Measurements from ENCODE around the gene CBARP. TPM values are rescaled to one million over a fixed set of nuclear protein-coding genes. Genes with fewer than 3 reads are reported as not detected.
A peak's percentile ranks its signal among the peaks of the same experiment; 100 is the strongest.

The CBARP gene
- total and polyA plus RNA-seq, 2 of the 13 experiments (the other 11 are each of a cell fraction or from before 2014, with no cell fraction given), result 1.2 to 1.4 TPM

- no peak for TF ChIP-seq THYN1 (CRISPR knock-in tag; IDR thresholded peaks at IDR 0.05; ENCODE audit: borderline replicate concordance, low read depth)
- no peak for TF ChIP-seq KDM5A (IDR thresholded peaks at IDR 0.05; ENCODE audit: borderline replicate concordance, low read length)
- 0 out of 2 replicates have a peak, but pooled peaks have one; percentile 26 for TF ChIP-seq ZNF652 (CRISPR knock-in tag; IDR thresholded peaks at IDR 0.05; ENCODE audit: borderline replicate concordance, low read depth)
- no peak for TF ChIP-seq GPBP1L1 (CRISPR knock-in tag; IDR thresholded peaks at IDR 0.05)
- TF ChIP-seq, protein P1, sequence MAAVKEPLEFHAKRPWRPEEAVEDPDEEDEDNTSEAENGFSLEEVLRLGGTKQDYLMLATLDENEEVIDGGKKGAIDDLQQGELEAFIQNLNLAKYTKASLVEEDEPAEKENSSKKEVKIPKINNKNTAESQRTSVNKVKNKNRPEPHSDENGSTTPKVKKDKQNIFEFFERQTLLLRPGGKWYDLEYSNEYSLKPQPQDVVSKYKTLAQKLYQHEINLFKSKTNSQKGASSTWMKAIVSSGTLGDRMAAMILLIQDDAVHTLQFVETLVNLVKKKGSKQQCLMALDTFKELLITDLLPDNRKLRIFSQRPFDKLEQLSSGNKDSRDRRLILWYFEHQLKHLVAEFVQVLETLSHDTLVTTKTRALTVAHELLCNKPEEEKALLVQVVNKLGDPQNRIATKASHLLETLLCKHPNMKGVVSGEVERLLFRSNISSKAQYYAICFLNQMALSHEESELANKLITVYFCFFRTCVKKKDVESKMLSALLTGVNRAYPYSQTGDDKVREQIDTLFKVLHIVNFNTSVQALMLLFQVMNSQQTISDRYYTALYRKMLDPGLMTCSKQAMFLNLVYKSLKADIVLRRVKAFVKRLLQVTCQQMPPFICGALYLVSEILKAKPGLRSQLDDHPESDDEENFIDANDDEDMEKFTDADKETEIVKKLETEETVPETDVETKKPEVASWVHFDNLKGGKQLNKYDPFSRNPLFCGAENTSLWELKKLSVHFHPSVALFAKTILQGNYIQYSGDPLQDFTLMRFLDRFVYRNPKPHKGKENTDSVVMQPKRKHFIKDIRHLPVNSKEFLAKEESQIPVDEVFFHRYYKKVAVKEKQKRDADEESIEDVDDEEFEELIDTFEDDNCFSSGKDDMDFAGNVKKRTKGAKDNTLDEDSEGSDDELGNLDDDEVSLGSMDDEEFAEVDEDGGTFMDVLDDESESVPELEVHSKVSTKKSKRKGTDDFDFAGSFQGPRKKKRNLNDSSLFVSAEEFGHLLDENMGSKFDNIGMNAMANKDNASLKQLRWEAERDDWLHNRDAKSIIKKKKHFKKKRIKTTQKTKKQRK (IDR thresholded peaks at IDR 0.05; ENCODE audit: low read length), result no peak
- TF ChIP-seq ZNF691 (CRISPR knock-in tag; IDR thresholded peaks at IDR 0.05; ENCODE audit: borderline replicate concordance, low read depth), result 0 out of 2 replicates have a peak, but pooled peaks have one; percentile 8
- no peak for TF ChIP-seq IRF2 (CRISPR knock-in tag; IDR thresholded peaks at IDR 0.05)
- TF ChIP-seq ZMYM4 (CRISPR knock-in tag; IDR thresholded peaks at IDR 0.05), result no peak
- 0 out of 2 replicates have a peak, but pooled peaks have one; percentile 59 for TF ChIP-seq HOXA9 (CRISPR knock-in tag; IDR thresholded peaks at IDR 0.05; ENCODE audit: borderline replicate concordance)
- TF ChIP-seq ZNF460 (CRISPR knock-in tag; IDR thresholded peaks at IDR 0.05; ENCODE audit: borderline replicate concordance), result no peak
- peak; percentile 59; the same call in 1 of the 2 replicates for TF ChIP-seq GATAD2A (CRISPR knock-in tag; IDR thresholded peaks at IDR 0.05)
- peak; percentile 51; the same call in 1 of the 2 replicates for TF ChIP-seq ZNF264 (CRISPR knock-in tag; IDR thresholded peaks at IDR 0.05)
- TF ChIP-seq, protein P2, sequence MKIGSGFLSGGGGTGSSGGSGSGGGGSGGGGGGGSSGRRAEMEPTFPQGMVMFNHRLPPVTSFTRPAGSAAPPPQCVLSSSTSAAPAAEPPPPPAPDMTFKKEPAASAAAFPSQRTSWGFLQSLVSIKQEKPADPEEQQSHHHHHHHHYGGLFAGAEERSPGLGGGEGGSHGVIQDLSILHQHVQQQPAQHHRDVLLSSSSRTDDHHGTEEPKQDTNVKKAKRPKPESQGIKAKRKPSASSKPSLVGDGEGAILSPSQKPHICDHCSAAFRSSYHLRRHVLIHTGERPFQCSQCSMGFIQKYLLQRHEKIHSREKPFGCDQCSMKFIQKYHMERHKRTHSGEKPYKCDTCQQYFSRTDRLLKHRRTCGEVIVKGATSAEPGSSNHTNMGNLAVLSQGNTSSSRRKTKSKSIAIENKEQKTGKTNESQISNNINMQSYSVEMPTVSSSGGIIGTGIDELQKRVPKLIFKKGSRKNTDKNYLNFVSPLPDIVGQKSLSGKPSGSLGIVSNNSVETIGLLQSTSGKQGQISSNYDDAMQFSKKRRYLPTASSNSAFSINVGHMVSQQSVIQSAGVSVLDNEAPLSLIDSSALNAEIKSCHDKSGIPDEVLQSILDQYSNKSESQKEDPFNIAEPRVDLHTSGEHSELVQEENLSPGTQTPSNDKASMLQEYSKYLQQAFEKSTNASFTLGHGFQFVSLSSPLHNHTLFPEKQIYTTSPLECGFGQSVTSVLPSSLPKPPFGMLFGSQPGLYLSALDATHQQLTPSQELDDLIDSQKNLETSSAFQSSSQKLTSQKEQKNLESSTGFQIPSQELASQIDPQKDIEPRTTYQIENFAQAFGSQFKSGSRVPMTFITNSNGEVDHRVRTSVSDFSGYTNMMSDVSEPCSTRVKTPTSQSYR (CRISPR knock-in tag; IDR thresholded peaks at IDR 0.05; ENCODE audit: borderline replicate concordance), result peak; percentile 85
- no peak for TF ChIP-seq FOXK2 (IDR thresholded peaks at IDR 0.05)
- TF ChIP-seq SP140L (CRISPR knock-in tag; IDR thresholded peaks at IDR 0.05; ENCODE audit: borderline replicate concordance), result no peak
- no peak for TF ChIP-seq WIZ (CRISPR knock-in tag; IDR thresholded peaks at IDR 0.05)
- peak; percentile 56; the same call in 1 of the 2 replicates for TF ChIP-seq HMG20B (CRISPR knock-in tag; conservative IDR thresholded peaks at IDR 0.05)
- TF ChIP-seq ARID2 (CRISPR knock-in tag; IDR thresholded peaks at IDR 0.05; ENCODE audit: borderline replicate concordance), result 0 out of 2 replicates have a peak, but pooled peaks have one; percentile 2
- TF ChIP-seq THAP8 (CRISPR knock-in tag; IDR thresholded peaks at IDR 0.05; ENCODE audit: borderline replicate concordance), result no peak
- TF ChIP-seq ZNF329 (CRISPR knock-in tag; IDR thresholded peaks at IDR 0.05; ENCODE audit: low read depth), result 0 out of 2 replicates have a peak, but pooled peaks have one; percentile 58
Measured at GRCh38 chr19:1245494-1246264, 7.9 kb upstream of the CBARP start (continued).
